GM19025 (cell line): ENCODE measurements around the gene HMGN5.

Experiments
- ATAC-seq: cut with Tn5 transposase; IDR thresholded peaks from one replicate; pipeline ENCODE4 v1.9.1; 2021; ENCODE audit warnings: mild to moderate bottlenecking, low read depth, moderate library complexity; ENCODE audit not compliant: unreplicated experiment

Gene HMGN5

DNA sequence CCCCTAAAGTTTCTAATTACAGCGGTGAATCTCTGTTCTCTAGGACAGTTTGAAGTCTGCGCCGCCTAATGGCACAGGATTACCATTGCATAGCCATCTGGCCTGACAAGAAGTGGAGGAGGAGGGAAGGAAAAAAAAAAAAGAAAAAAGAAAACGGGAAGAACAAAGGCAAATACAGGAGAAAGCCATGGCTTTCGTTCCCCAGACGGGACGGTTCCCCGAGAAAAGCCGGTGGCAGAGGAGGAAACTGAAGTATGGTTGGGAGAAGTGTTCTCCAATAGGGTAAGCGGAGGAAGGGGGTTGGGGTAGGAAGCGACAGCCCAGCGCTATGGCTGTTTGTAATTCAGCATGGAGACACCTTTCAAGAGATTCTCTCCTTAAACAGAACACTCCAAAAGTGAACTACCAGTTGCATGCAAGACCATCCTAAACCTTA lies 80.8 kb downstream of the HMGN5 start:
- peak; percentile 54 for ATAC-seq

DNA sequence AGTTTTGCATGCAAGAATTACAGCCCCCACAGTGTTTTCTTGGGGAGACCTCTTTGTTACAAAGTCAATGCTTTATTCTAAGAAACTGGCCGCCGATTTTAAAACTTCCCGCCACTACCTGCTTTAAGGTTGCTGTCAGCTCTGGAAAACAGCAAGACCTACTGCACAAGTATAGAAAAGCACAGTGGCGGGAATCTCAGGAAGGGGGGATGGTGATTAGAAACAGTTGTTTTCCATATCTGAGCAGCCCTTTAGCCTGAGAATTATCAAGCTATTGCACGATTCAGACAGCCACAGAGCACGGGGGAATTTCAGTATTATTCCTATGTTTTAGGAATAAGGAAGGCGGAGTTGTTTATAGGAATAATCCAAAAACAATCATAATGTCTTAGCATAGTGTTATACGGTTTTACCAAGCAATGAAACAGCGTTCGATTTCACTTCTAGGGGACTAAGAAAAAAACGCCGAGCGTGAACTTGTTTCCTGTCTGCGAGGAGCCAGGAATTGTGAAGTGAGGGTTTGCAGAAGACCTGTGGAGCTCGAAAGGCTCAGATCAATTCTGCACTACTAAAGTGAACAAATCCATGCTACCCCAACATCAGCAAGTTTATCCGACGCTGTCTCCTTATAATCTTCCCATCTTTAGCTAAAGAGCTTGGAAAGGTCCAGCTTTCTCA lies 81.3 kb downstream of the HMGN5 start:
- ATAC-seq: peak; percentile 20

DNA sequence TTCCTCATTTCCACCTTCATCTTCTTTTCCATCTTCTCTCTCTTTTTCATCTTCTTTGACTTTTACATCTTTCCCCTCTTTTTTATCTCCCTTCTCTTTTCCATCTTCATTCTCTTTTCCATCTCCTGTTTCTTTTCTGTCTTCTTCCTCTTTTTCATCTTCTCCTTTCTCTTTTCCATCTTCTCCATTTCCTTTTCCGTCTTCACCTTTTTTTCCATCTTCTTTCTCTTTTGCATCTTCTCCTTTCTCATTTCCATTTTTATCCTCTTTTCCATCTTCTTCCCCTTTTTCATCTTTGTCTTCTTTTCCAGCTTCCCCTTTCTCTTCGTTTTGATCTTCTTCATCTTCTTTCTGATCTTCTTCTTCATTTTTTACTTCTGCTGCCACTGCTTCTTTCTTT lies 87.0 kb downstream of the HMGN5 start:
- ATAC-seq: no peak

DNA sequence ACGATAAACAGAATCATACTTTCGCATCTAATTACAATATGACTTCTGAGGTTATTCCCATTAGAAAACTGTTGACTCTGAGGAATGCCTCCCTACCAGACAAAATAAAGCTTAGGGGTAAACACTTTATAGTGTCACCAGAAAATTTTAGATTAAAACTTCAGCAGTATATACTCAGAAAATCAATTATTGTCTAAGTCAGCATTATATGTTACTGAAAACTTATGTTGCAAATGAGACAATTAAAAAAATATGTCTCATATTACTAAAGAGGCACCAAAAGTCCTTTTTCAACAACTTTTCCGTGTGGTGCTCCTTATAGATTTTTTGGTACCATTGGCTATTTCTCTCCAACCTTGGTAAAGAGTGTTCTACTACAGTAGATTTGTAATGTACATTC lies 91.4 kb downstream of the HMGN5 start:
- ATAC-seq: no peak

DNA sequence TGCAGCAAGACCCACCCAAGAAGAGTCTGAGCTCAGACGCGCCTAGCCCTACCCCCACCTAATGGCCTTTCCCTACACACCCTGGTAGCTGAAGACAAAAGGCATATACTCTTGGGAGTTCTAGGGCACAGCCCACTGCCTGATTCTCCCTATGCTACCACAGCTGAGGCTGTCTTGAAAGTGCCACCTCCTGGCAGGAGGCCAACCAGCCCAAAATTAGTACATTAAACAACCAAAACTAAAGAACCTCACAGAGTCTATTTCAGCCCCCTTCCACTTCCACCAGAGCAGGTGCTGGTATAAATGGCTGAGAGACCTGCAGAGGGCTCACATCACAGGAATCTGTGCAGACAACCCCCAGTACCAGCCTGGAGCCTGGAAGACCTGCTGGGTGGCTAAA lies 119.1 kb downstream of the HMGN5 start:
- ATAC-seq: no peak
